LNCaP clone FGC (cell line): ENCODE data around the gene SCMH1.

Experiments used
- DNase-seq: peaks from one replicate; pipeline ENCODE4 v3.0.0-alpha.2; 2011; ENCODE audit warnings: low read depth
- H3K4me3 ChIP-seq: 2 replicates; pipeline ENCODE4 v1.5.1; 2011; ENCODE audit warnings: mild to moderate bottlenecking, low read depth, low read length, control low read depth
- TF ChIP-seq, protein P1 (sequence below): IDR thresholded peaks from 2 replicates; pipeline ENCODE4 v1.5.1; 2012; ENCODE audit warnings: mild to moderate bottlenecking; ENCODE audit not compliant: control insufficient read depth, insufficient read depth; ENCODE audit errors: extremely low read depth

SCMH1 gene

DNA sequence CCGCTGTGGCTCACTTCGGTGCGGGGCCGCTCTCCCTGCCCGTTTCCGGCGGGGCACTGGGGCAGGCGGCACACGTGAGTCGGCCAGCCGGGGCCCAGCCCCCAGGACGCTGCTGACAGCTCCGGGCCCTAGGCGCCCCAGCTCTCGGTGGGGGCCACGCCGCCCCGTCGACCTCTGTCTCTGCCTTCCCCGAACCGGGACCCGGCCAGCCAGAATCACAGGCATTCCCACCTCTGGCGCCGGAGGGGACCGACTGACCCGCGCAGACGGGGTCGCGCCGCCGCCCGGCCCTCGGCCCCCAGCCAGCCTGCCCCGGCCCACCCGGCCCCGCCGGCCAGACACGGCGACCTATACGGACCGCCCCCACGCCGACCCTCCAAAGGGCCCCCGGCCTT lies 755 bp downstream of the SCMH1 start:
- H3K4me3 ChIP-seq, result peak overlapping the region; percentile 52
- TF ChIP-seq, protein P1, sequence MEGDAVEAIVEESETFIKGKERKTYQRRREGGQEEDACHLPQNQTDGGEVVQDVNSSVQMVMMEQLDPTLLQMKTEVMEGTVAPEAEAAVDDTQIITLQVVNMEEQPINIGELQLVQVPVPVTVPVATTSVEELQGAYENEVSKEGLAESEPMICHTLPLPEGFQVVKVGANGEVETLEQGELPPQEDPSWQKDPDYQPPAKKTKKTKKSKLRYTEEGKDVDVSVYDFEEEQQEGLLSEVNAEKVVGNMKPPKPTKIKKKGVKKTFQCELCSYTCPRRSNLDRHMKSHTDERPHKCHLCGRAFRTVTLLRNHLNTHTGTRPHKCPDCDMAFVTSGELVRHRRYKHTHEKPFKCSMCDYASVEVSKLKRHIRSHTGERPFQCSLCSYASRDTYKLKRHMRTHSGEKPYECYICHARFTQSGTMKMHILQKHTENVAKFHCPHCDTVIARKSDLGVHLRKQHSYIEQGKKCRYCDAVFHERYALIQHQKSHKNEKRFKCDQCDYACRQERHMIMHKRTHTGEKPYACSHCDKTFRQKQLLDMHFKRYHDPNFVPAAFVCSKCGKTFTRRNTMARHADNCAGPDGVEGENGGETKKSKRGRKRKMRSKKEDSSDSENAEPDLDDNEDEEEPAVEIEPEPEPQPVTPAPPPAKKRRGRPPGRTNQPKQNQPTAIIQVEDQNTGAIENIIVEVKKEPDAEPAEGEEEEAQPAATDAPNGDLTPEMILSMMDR, result no peak
- DNase-seq, result no peak

DNA sequence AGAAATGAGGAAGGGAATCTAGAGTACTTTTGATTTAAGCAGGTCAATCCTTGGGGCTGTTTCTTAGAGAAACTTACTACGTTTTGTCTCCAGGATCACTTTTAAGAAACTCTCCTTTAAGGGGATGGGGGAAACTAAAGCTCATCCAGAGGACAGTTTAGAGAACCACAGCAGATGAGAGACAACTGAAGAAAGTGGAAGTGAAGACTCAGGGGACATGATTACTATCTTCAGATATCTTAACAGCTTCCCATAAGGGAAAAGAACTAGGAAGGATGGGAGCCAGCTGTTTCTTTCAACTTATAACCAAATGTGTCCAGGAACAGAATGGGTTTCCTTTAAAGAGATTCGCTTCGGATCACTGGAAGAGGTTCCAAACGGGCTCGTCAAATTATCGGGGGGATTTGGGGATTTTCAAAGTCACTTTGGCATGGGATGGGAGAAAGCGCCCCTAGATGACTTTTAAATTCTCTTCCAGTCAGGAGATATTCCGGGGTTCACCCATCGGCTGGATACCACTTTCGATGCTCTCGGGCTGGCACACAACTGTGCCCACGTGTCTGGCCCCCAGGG lies 1.2 kb downstream of the SCMH1 start:
- no peak for DNase-seq
- TF ChIP-seq, protein P1, result no peak
- H3K4me3 ChIP-seq, result peak overlapping the region; percentile 52

DNA sequence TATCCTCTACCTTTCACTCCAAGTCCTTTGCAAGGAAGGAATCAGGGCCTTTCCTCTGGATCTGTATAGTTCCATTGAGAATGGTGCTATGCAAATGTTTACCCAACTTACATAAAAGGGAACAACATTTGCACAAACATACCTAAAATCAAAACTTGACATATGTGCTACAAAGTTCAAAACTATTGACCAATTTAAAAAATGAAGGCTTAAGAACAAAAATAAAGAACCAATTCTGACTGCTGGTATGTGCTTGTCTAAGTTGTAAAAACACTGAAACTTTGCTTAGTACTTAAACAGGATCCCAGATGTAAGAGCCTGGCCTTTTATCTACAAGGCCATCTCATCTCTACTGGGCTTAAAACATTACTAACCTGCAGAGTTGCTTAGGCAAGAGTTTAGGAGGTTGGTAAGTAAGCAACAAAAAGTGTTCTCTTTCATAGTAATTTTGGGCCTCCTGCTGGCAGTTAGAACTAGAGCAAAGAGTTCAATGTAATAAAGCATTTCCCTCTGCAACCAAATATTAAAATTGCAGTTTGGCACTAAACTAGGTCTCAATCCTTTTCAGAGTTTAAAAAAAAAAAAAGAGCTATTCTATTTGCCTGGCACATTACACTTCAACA lies 2.0 kb downstream of the SCMH1 start:
- TF ChIP-seq, protein P1, result peak; percentile 34
- no peak overlapping the region for H3K4me3 ChIP-seq
- peak; percentile 83 for DNase-seq

DNA sequence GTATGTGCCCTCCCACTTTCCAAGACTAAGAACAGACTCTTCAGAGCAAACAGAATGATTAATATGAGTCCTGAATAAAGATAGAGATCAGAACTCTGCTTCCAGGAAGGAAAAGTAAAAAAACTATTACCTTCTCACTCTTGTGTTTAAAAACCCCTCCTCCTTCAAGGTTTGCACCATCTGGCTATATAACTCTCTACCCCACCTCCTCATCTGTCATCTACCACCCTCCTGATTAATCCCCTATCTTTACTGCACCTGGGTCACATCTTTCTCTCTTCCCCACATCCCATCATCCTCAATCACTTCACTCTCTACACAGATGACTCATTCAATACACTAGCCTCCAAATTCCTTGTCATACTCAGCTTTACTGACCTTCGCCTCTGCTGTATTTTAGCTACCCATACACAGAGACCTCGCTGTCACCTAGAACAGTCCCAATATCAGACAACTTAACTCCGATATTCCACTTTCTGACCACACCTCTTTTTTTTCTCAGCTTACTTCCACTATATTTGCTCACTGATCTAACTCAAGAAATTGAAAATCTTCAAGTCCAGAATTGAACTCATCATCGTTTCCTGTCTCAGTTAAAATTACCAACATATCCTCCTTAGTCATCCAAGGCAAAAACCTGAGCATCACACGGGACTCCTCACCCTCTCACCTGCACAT lies 3.7 kb downstream of the SCMH1 start:
- peak; percentile 40 for DNase-seq
- TF ChIP-seq, protein P1, result no peak
- H3K4me3 ChIP-seq, result no peak overlapping the region; the same call in 1 of the 2 replicates

DNA sequence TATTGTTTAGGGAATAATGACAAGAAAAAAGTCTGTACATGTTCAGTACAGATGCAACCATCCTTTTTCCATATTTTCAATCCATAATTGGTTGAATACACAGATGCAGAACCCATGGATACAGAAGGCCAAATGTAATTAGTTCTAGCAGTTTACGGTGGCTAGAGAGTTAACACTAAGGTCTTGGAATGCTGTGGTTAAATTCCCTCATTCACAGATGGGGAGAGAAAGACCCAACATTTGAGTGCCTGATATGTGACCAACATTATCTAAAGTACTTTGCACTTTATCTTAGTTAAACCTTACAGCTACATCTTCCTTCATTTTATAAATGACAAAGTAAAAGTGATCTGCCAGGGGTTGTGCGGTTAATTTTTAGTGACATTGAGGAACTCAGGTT lies 5.3 kb downstream of the SCMH1 start:
- TF ChIP-seq, protein P1, result no peak
- no peak for DNase-seq
- no peak overlapping the region for H3K4me3 ChIP-seq

DNA sequence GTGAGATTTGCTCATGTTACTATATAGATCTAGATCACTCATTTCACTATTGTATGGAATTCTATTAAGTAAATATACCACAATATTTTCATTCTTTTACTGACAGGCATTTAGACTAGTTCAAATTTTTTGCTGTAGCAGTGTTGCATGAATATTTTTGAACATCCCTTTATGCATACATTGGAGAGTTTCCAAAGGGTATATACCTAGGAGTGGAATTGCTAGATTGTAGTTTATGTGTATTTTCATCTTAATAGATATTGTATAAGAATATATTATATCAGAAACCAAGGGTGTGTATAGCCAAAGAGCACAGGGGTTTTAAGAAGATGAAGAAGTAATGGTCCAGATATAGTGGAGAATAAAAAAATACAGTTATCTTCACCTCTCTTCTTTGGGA lies 6.2 kb downstream of the SCMH1 start:
- H3K4me3 ChIP-seq, result no peak overlapping the region
- no peak for DNase-seq
- TF ChIP-seq, protein P1, result no peak

DNA sequence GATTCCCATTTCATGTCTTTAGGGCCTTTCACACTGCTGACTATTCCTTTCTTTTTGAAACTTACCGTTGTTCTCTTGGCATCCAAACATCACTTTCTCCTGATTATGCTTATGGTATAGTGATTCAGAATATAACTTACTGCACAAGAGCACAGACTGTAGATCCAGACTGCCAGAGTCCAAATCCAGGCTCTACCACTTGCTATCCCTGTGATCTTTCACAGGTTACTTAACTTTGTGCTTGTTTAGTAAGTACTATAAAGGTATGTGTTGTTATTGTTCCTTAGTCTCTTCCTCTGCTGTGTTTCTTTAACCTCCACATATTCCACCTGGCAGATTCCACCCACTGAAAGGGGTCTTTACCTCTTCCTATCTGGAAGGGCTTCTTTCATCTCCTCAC lies 8.4 kb downstream of the SCMH1 start:
- TF ChIP-seq, protein P1, result no peak
- no peak for DNase-seq

More for the DNA sequence above, 8.4 kb downstream of the SCMH1 start:
- H3K4me3 ChIP-seq, result no peak overlapping the region
